ENCODE data around the gene MAGI1. TPM values are rescaled to one million over a fixed set of nuclear protein-coding genes. Genes with fewer than 3 reads are reported as not detected.
A peak's percentile ranks its signal among the peaks of the same experiment; 100 is the strongest.

Gene MAGI1
- total RNA-seq, 1 donor from 2014 or later: 28.3 TPM

DNA sequence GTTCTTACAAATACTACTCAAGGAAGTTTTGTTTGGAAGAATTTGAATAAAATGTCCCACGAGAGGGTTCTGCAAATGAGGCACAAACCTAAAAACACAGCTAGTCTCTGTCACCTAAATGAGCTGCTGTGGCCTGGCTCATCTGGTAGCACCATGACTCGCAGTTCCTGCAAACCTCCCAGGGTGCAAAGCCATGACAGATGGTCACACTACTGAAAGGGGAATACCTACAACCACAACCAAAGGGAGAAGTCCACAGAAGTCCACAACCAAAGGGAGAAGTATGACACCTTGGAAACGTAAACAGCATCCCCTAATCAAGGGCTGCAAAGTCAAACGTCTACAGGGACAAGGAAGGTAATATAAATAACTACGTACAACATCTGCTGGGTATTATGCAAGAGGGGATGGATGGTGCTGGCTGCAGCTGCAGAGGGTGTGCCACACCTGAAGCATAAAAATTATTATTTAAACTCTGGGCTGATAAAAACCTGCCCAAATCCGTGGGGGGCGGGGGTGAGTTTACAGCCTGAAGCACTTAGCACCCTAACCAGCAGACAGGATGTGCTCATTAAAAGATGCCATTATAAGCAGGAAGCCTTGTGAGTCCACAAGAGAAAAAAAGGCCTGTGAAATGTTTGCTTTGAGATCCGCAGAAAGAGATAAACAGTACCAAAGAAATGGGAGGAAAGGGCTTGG is 184.0 kb downstream of the MAGI1 start:
- ATAC-seq: no peak

DNA sequence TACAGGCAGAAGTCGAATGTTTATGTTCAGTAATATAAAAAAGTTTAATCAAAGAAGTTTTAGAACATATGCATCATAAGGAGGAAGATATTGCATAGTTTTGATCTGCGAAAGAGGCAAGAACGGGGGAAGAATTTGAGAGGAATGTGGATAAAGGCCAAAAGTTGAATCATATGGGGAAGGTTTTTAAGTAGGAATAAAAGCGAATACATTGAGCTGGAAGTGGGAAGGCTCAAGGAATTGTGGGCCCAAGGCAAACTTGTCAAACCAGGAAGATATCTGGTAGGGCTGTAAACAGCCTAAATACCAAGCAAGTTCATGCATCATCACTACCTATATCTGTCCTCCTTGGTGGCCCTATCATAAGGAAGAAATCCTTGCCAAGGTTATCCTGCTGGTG is 186.9 kb downstream of the MAGI1 start:
- no peak for ATAC-seq
- DNase-seq (ENCODE audit: low spot score): no peak

More for the DNA sequence above, 184.0 kb downstream of the MAGI1 start:
- DNase-seq (ENCODE audit: low spot score): no peak

DNA sequence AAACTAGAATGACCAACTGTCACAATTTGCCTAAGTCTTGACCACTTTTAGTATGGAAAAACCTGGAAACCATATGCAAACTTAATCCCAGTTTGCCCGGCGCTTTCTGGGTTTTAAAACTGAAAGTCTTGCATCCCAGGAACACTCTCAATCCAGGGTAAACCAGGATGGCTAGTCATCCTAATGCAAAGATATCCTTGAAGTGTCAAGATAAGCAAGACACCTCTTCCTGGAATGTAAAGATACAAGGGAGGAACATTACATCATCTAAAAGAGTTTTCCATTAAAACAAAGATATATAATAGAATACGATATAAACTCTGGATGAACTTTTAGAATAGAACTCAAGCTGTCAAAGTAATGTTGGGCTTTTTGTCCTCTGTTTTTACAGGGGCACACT is 188.5 kb downstream of the MAGI1 start:
- DNase-seq (ENCODE audit: low spot score): no peak
- no peak for ATAC-seq

DNA sequence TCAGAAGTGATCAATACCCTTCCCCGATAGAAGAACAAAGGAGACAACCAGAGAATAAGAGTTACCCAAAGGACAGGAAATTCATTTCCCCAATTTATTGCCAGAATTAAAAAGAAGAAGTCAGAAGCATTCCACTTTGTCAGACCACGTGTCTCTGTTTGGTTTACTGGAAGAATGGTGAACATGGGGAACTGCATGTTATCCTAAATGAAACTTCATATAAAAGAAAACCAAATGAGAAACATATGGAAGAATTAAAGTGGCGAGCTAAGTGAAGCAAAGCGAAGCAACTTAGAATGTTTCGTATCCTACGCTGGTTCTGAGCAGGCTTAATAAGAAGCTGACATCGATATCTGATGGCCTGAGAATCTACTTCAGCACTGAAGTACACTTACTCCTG is 190.7 kb downstream of the MAGI1 start:
- no peak for DNase-seq (ENCODE audit: low spot score)
- ATAC-seq: no peak

DNA sequence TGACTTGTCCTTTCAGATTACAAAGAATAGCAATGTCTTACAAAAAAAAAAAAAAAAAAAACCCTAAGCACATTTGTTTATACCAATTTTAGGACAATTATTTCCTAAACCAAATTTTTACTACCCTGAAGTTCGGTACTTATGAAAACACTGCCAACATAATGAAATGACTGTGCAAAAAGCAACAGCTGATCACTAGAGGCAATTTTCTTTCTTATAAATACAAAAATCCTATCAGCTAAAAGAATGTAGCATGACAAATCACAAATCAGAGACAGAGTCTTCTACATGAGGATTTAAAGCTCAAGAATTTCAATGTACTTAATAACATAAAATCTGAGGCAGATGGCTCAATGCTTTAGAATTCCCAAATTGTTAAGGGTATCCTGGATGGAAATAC is 191.8 kb downstream of the MAGI1 start:
- ATAC-seq (no peak), DNase-seq (ENCODE audit: low spot score) (no peak)

DNA sequence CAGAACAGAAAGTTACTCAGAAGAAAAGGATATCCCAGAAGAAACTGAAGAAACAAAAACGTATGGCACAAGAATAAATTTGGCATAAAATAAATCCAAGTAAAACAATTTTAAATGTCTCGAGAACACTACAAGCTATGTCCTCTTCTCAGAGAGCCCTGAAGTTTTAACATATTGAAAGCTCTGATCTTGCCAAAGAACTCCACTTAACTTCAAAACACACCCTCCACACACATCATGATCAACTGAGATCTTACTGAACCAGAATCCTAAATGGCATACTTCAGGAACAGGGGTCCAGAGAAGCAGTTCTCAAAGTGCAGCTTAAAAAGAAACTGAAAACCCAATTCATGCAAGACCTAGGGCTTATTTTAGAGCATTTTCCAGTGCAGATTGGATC is 194.3 kb downstream of the MAGI1 start:
- no peak for ATAC-seq

DNA sequence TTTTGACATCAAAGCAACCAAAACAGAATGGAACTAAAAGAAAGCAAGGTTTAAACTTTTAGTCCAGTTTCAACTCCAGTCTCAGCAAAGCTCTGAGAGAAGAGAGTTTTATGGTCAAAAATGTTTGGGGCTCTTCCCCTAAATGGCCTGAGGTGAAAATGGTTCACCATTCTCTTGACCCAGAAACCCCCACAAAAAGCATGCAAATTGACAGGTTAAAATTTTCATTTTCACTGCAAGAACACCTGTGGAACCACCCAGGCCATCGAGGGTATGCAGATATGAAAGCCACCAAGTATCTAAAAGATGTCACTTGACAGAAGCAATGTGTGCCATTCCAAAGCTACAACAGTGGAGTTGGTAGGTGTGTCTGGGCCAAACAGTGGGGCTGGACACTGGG is 195.0 kb downstream of the MAGI1 start:
- no peak for DNase-seq (ENCODE audit: low spot score)
- no peak for ATAC-seq

More for the DNA sequence above, 194.3 kb downstream of the MAGI1 start:
- DNase-seq (ENCODE audit: low spot score): no peak

DNA sequence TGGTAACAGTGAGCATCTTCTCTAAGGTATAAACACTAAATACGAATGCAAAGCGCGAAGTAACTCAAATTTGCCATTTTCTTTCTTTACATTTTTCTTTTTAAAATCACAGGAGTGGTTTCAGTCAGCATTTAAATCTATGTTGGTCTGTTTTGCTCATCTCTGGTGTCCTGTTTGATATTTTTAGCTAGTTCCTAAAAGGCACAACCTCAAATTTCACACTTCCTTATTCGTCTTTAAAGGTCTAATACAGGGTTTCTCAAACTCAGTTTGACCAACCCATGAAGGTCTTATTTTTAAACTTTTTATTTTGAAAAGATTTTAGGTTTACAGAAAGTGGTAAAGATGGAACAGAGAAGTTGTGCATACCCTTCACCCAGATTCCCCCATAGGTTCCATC is 201.1 kb downstream of the MAGI1 start:
- DNase-seq (ENCODE audit: low spot score) (no peak), ATAC-seq (no peak)

DNA sequence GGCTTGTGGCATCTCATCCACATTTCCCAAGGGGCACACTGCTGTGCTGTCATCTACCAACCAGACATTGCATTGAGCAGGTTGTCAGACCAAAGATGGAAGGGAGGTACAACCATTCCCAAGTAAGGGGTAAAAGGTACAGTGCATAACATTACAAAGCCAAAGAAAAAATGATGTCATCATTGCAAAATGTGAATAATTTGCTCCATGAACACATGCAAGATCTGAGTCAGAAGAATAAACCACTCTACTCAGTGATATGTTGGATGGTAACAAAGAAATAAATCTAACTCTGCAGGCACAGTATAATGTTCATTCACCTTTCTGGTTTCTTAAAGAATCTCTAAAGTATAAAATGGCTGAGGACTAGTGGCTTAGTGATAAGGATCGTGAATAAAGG is 202.7 kb downstream of the MAGI1 start:
- no peak for ATAC-seq
- DNase-seq (ENCODE audit: low spot score): no peak

DNA sequence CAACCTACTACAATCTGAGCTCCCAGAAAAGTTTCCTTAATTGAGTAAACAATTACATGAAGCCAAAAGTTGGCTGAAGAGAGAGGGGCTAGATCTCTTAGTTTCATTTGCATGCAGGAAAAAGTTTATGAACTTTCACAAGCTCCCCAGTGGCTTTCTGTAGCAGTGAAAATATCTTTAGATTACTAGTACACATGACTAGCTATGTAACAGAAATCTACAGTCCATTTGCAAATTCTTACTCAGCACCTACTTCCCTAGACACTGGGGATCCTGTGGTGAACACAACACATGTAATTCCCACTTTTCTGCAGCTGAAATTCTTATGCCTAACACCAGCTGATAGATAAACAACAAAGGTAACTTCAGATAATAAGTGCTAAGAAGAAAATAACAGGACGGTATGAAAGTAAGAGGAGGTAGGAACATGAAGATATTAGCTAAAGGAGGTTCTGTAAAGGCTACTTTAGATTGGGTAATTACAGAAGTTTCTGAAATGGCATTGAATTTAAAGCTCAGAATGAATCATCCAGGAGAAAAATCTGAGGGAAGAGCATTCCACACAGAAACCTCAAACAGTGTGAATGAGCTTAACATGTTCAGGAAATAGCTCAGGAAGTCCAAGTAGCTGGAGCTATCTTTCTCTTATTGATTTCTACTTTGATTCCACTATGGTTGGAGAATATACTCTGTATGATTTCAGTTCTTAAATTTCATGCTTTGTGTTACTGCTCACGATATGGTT is 204.8 kb downstream of the MAGI1 start:
- DNase-seq (ENCODE audit: low spot score) (no peak), ATAC-seq (no peak)

DNA sequence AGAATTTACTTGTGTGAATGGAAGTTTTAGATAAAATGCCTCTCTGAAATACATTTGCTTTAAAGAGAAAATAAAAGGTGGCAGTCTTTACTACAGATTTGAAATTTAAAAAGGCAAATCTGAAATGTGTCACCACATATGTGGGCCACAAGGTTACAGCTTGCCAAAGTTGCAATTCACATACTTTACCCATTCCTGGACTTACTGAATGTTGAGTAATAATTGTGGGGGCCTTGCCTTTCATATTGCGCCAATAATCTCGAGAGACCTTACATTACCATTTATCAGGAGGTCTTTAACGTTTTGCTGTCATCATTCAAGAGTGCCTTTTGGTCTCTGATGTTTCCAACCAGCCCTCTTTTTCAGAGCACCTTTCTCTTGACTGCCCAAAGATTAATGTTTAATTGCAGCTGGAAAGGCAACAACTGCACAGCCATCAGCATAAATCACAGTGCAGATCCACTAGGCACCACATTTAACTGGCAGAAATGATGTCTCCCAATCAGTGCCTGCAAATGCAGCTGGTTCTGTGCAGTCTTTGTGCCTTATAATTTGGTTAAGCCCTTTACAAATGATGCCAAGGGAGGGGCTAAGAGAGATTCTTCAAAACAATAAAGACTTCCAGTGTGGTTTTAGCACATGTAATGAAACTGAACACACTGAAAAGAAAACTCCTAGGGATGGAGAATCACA is 206.8 kb downstream of the MAGI1 start:
- ATAC-seq (peak; percentile 81), DNase-seq (ENCODE audit: low spot score) (no peak)

DNA sequence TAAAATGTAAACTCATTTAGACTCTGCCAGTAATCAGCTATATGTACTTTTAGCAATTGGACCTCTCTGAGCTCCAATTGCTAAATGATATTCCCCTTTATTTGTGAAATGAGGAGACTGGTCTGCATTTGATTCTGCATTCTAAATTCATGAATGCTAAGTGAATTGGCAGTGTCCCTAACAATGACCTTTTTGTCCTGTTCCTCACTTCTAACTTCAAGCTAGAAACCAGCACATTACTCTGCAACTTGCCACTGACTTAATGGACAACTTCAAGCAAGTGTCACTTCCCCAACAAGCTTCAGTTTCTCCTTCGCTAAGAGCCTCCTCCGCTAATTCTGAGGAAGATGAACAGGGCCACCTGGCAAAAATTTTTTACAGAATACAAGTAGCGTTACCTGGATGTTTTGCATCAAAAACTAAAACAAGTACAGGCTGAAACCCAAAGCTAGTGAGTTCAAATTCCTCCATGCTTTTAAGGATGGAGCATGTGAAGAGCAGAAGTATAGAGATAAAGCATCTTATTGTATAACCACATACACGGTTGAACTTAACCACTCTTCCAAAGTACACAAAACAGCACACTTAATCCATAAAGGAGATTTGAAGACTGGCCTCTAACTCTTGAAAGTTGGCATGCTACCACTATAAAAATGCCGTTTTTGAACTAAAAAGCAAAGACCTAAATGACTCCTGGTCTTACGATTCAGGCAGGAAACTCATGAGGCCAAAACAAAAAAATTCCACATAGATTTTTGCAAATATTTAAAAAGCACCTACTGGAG is 207.6 kb downstream of the MAGI1 start:
- DNase-seq (ENCODE audit: low spot score) (no peak), ATAC-seq (no peak)

DNA sequence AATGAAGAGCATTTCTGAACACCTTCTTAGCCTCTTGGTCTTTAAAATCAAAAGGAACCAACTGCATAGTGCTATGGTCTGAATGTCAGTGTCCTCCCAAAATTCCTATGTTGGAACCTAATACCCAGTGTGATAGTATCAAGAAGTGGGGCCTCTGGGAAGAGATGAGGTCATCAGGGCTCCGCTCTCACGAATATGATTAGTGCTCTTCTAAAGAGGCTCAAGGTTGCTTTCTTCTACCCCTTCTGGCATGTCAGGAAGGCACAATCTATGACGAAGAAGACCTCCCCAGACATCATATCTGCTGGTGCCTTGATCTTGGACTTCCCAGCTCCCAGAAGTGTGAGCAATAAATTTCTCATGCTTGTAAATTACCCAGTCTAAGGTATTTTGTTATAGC is 209.5 kb downstream of the MAGI1 start:
- DNase-seq (ENCODE audit: low spot score) (no peak), ATAC-seq (no peak)

DNA sequence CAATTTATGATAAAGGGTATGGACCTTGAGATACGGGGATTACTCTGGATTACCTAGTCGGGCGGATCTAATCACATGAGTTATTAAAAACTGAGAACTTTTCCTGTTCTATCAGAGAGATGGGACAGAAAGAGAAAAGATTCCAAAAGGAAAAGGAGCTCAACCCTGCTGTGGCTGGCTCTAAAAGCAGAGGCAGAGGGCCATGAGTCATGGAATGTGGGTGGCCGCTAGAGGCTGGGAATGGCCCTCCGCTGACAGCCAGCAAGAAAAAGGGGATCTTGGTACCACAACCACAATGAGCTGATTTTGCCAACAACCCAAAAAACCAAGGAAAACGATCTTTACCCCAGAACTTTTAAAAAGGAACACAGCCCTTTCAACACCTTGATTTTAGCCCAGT is 210.0 kb downstream of the MAGI1 start:
- DNase-seq (ENCODE audit: low spot score) (no peak), ATAC-seq (no peak)

DNA sequence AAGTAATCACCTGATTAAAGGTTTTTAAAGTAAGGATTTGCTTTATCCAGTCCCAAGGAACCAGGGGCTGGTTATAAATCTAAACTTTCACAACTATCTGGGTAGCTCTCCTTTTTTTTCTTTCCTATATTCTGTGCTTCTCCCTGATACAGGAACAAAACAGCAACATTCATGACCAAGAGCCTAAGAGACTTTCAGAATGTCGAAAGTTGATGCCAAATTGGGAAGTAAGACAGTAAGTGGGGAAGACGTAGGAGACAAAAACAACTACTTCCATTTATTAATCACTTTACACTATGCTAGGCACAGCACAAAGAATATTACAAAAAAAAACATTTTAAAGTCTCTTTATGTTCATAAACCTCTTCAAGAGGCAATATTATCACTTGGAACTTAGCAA is 211.6 kb downstream of the MAGI1 start:
- DNase-seq (ENCODE audit: low spot score) (no peak), ATAC-seq (no peak)

DNA sequence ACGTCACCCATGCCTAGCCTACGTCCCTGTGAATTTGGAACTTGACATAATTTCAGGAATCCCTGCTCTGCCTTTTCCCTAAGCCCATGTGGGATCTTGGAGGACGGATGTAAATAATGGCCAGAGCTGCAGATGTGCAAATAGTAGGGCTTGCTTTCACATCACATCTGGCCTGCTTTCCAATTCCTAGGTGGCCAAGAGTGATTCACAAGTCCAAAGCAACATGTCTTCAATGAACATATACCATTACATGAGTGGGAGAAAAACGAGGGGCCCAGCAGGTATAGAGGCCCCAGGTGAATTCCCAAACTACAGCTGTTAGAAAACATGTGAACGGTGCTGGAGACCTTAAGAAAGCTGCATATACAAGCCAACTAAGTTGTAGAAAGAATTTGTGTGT is 214.6 kb downstream of the MAGI1 start:
- ATAC-seq (no peak), DNase-seq (ENCODE audit: low spot score) (no peak)

DNA sequence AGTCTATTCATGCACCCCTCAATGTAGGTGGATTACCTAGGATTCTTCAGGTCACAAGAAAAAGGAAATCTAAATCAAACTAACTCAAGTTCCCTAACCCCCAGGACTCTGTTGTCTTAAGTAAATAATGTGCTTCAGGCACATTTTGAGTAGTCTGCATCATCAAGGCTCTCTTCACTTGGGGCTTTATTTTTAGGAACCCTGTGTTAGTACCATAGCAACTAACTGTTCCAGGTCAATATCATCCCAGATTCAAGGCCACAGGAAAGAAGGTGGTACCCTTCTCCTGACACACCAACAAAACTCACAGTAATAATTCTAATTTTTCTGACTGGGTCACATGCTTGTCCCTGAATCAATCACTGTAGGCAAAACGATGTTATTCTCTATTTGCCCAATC is 218.1 kb downstream of the MAGI1 start:
- DNase-seq (ENCODE audit: low spot score) (no peak), ATAC-seq (no peak)

DNA sequence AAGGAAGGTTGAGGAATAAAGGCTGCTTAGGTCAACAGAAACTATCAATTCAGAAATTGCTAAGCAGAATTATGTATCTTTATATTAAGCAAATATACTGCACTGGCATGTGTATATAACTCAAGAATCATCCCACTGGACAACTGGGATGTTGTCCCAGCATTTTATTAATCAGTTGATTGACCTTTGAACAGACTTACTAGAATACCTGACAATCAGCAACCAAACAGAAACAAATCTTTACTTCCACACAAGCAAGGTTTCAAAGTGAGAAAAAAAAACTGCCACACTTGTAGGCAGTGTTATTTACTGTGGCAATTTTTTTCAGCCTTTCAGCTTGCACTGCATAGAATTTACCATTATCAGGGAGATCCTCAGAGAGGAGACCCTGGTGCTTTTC is 218.8 kb downstream of the MAGI1 start:
- DNase-seq (ENCODE audit: low spot score) (no peak), ATAC-seq (peak; percentile 78)

DNA sequence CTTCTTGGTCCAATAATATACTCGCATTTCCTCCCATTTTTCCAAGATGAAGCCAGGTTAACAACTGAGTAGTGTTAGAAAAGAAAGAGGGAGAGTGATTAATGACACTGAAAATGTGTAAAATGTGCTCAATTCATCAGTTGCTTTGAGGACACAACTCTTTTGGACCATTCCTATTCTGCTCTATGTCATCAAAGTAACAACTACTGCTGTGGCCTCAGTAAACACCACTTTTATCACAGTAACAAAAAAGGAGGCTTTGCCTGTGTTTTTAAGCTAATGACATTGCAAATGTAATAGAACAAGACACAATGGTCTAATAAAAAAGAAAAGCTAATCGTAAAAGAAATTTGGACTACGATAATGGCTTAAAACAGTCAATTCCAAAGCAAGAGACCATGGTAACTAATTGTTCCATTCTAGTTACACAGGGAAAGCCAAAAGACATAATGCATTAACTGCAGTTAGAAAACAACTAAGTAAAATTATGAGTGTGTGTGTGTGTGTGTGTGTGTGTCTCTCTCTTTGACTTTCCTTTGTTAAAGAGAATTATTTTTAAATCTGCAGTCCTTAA is 221.1 kb downstream of the MAGI1 start:
- no peak for DNase-seq (ENCODE audit: low spot score)
- ATAC-seq: no peak

DNA sequence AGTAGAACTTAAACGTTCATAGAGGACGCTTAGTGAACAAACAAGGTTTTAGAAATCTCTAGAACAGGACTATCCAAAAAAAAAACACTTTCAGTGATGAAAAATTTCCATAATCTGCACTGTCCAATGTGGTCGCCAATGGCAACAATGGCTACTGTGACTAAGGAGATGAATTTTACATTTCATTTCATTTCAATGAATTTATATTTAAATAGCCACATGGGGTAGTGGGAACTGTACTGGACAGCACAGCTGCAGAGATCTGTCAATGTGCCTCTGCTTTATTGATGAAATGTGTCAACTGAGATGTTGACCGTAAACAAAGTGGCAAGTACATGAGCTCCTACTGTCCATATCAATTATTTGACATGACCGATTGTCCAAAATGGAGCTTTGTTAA is 222.5 kb downstream of the MAGI1 start:
- DNase-seq (ENCODE audit: low spot score) (no peak), ATAC-seq (no peak)
